ENCODE measurements around the gene CARD6.
"Not testable (repeated sequence)": the region's sequence is repeated elsewhere in the genome, so short reads cannot be mapped to it uniquely, and the experiment has no call there.

The CARD6 gene

GRCh38 chr5:40873286-40873880 is 32.2 kb downstream of the CARD6 start:
- DNase-seq = no peak

GRCh38 chr5:40875958-40876357 is 34.8 kb downstream of the CARD6 start:
- DNase-seq = no peak

GRCh38 chr5:40877371-40877988 is 36.3 kb downstream of the CARD6 start:
- DNase-seq = no peak

- DNase-seq = peak; percentile 6
Observed at GRCh38 chr5:40879163-40879942, 38.2 kb downstream of the CARD6 start.

- DNase-seq = no peak
Observed at GRCh38 chr5:40882291-40882690, 41.1 kb downstream of the CARD6 start.

- DNase-seq = not testable (repeated sequence)
Observed at GRCh38 chr5:40883051-40883450, 41.9 kb downstream of the CARD6 start.

- not testable (repeated sequence) for DNase-seq
Observed at GRCh38 chr5:40895440-40896425, 54.6 kb downstream of the CARD6 start.

GRCh38 chr5:40904205-40904993 is 63.2 kb downstream of the CARD6 start:
- DNase-seq = peak; percentile 36

GRCh38 chr5:40904994-40905306 is 63.8 kb downstream of the CARD6 start:
- no peak for DNase-seq

GRCh38 chr5:40906351-40906751 is 65.2 kb downstream of the CARD6 start:
- no peak for DNase-seq

- DNase-seq = no peak
Observed at GRCh38 chr5:40909264-40909663, 68.1 kb downstream of the CARD6 start, which contains the start of gene C7. Gene C7 (plus strand): TSS chr5:40909497. CDS start chr5:40909611, 114 bp downstream.

GRCh38 chr5:40909723-40910122 is 68.6 kb downstream of the CARD6 start:
- no peak for DNase-seq

All from NCI-H146 (cell line).